HG03558 (cell line): ENCODE results near the gene CD58.

ENCODE experiments used
- ATAC-seq: cut with Tn5 transposase; IDR thresholded peaks from one replicate; pipeline ENCODE4 v1.9.1; 2021; ENCODE audit warnings: moderate number of reproducible peaks; ENCODE audit not compliant: unreplicated experiment; ENCODE audit errors: extremely low read depth

CD58 gene

DNA sequence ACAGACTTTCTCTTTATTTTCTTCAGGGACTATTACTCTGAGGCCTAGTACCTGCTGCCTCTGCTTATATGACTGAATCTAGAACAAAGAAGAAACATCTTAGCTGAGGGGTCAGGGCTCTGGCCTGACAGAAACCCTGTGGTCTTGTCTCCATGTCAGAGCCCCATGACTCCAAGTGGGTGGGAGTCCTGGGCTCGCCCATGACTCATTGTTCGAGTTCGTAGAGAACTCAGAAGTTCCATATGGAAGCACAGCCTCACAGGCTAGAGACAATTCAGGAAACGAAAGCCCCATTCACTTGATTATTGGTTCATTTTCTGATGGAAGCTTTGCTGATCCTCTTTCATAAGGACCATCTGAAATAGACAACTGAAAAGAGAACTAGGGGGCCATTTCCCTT, 73.2 kb downstream of the CD58 start:
- no peak for ATAC-seq

GRCh38 chr1:116496898-116497297, 73.9 kb downstream of the CD58 start:
- ATAC-seq = no peak

DNA sequence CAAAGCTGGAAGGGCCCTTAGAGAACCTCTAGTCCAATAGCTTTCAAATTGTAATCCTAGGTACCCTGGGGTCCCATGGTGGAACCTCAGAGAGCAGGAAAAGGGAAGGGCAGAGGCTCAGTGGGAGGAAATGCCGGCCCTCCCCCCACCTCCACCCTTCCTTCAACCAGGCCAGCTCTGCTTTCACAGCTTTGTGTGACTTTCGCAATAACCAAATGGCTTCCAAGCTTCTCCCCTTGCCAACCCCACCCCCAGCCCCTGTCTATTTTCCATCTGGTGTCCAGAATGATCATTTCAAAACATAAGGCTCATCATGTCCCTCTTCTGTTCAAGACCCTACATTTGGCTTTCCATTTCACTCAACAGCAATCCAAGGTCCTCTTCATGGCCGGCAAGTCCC, 74.4 kb downstream of the CD58 start:
- no peak for ATAC-seq

DNA sequence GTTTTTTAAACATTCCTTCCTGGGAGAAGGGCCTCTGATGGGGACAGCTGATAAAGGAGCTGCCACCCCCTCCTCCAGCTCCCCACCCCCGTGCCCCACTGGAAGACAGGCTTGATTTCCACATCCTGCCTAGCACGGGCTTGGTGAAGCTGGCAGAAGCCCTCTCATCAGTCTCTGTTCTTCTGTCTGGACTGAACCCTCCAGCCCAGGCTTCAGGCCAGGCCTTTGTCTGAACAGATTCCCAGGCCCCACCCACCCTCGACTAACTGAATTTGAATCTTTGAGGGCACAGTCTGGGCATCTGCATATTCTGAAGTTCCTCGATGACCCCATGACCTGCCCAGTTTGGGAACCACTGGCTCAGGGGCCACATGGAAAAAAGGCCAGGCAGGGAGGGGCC, 75.3 kb downstream of the CD58 start:
- ATAC-seq = no peak

DNA sequence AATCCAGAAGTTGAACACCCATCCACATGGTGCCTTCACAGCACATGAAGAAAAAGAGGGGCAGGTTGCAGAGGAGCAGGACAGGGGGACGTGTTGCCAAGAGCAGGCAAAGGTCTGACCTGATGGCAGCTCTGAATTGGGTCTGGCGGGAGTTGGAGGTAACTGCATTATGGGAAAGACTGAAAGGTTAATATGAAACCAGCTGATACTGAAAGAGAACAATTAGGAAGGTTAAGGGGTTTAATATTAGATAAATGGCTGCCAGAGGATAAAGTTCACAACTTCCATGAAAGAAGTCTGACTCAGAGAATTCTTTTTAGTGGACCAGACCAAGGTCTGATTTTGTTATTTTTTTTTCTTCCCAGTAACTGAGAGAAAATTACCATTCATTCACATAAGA, 76.1 kb downstream of the CD58 start:
- ATAC-seq = no peak

DNA sequence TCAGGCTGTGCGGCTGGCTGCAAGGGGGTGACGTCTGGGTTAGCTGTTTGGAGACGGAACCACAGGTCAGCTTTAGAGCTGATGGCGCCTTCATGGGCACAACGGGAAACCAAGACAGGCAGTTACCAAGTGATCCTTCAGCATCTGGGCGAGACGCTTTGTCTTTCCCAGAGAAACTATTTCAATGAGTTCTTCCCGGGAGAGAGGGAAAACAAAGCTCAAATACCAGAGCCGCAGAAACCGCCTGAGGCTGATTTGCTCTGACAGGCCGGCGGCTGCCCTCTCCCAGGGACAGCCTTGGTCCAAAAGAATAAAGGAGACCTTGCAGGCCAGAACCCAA, 76.5 kb downstream of the CD58 start:
- ATAC-seq = no peak

- ATAC-seq = no peak
These were observed 77.1 kb downstream of the CD58 start for GRCh38 chr1:116493484-116494352.

- ATAC-seq = no peak
These were observed 77.8 kb downstream of the CD58 start for GRCh38 chr1:116493036-116493435.

GRCh38 chr1:116492358-116492811, 78.4 kb downstream of the CD58 start:
- ATAC-seq = no peak

GRCh38 chr1:116491700-116492357, 79.0 kb downstream of the CD58 start:
- ATAC-seq = no peak

DNA sequence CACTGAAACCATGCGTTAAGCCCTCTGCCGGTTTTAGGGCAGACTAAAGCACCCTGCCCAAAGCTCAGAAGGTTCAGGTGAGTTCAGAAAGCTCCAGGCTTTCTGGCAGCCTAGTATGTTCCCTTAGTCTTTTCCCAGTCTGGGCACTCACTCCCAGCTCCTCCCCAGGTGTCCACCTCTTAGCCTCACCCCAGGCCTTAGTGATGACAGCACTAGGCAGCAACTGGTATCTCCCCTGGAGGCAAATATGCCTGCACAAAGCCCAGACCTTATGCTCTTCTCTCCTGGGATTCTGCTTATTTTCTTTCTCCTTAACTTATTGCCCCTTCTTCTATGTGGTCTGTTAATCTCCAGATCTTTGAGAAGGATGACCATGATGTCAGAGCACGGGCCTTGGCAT, 80.2 kb downstream of the CD58 start:
- no peak for ATAC-seq

- ATAC-seq = no peak
These were observed 81.6 kb downstream of the CD58 start for GRCh38 chr1:116489231-116489697.

- ATAC-seq = no peak
These were observed 82.8 kb downstream of the CD58 start for GRCh38 chr1:116488071-116488470.

DNA sequence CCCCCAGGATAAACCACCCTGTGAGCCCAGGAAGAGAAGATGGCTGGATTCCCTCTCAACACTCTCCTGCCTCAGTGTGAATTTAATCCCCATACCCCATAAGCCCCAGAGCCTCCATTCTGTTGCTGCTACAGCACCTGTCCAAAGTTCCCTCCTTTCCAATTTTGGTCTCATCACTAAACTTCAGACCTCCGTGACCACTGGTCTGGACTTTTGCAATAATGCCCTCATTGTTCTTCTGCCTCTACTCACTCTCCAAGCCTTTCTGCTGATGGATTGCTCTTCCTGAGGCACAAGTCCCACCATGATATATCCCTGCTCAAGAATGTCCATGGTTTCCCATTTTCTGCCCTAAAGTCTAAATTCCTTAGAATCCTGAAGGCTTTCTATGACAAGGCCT, 83.2 kb downstream of the CD58 start:
- no peak for ATAC-seq

- no peak for ATAC-seq
These were observed 83.8 kb downstream of the CD58 start for GRCh38 chr1:116487031-116487430.

GRCh38 chr1:116486424-116486823, 84.4 kb downstream of the CD58 start:
- no peak for ATAC-seq

GRCh38 chr1:116485976-116486375, 84.8 kb downstream of the CD58 start:
- no peak for ATAC-seq

DNA sequence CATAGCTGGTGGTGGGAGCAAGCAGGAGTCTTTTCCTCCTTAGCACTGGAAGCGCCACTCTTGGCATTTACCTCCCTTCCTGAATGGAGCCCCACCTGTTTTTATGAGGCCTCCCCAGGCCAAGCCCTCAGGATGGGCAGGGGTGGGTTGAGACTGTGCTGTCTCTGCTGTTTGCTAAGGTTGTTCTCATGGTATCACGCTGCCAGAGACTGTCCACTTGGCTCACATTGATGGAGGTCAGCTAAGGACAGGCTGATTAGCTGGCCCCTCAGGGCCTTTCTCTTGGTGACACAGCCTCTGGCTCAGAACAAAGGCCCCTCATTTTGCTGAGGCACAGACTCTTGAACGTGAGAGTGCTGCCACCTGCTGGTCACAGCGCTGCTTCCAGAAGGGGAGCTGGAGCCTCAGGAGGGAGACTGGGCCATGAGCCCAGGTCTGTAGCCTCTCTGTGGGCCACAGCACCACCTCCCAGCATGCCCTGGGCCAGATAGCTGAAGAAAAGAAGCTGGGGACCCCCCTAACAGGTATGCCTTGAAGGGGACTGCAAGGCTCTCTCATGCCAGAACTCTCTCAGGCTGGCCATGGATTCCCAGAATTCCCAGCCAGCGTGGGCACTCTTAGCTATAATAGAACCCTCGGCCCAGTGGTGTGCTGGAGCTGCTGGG, 85.6 kb downstream of the CD58 start:
- ATAC-seq = no peak

- no peak for ATAC-seq
These were observed 87.1 kb downstream of the CD58 start for GRCh38 chr1:116483481-116484309.

- ATAC-seq = no peak
These were observed 88.3 kb downstream of the CD58 start for GRCh38 chr1:116482490-116482889.
